DOHH2 (cell line): ENCODE results near the gene DAPK2.

Experiments used
- H3F3A ChIP-seq: fragments of 200-600 bp; sonication (generic), shearing (Covaris generic); 2 replicates; pipeline ENCODE4 v1.6.0; 2016; ENCODE audit warnings: antibody characterized with exemption, mild to moderate bottlenecking; ENCODE audit not compliant: control insufficient read depth, insufficient read depth
- H3K27ac ChIP-seq: fragments of 200-600 bp; sonication (generic); 2 replicates; pipeline ENCODE4 v1.5.1; 2014; ENCODE audit warnings: low read depth, mild to moderate bottlenecking, low read length, moderate library complexity
- H3K27me3 ChIP-seq: fragments of 200-600 bp; sonication (generic); 2 replicates; pipeline ENCODE4 v1.6.1; 2014; ENCODE audit warnings: mild to moderate bottlenecking, low read length, mixed read lengths; ENCODE audit not compliant: control insufficient read depth
- H3K36me3 ChIP-seq: fragments of 200-600 bp; sonication (generic); 2 replicates; pipeline ENCODE4 v1.6.1; 2014; ENCODE audit warnings: mild to moderate bottlenecking, low read length, moderate library complexity, mixed read lengths; ENCODE audit not compliant: control insufficient read depth
- H3K4me1 ChIP-seq: fragments of 200-600 bp; sonication (generic); 2 replicates; pipeline ENCODE4 v1.6.1; 2014; ENCODE audit warnings: mild to moderate bottlenecking, low read length, mixed read lengths; ENCODE audit not compliant: control insufficient read depth
- H3K4me2 ChIP-seq: fragments of 200-600 bp; sonication (generic); 2 replicates; pipeline ENCODE4 v1.6.0; 2014; ENCODE audit warnings: mild to moderate bottlenecking, low read length, moderate library complexity
- H3K4me3 ChIP-seq: fragments of 200-600 bp; sonication (generic); 2 replicates; pipeline ENCODE4 v1.5.1; 2014; ENCODE audit warnings: mild to moderate bottlenecking, low read length, mixed read lengths
- H3K79me2 ChIP-seq: fragments of 200-600 bp; sonication (generic); 2 replicates; pipeline ENCODE4 v1.6.1; 2014; ENCODE audit warnings: mild to moderate bottlenecking, low read length, mixed read lengths; ENCODE audit not compliant: control insufficient read depth
- H3K9me2 ChIP-seq: fragments of 200-600 bp; sonication (generic); replicated peaks from 2 replicates; pipeline ENCODE4 v1.6.1; 2014; ENCODE audit warnings: mild to moderate bottlenecking, low read length, mixed read lengths; ENCODE audit not compliant: control insufficient read depth
- H3K9me3 ChIP-seq: fragments of 200-600 bp; sonication (generic); 2 replicates; pipeline ENCODE4 v1.6.1; 2014; ENCODE audit warnings: antibody characterized with exemption, low read length, mixed read lengths; ENCODE audit not compliant: control insufficient read depth, insufficient read depth
- H4K20me1 ChIP-seq: fragments of 200-600 bp; sonication (generic); 2 replicates; pipeline ENCODE4 v1.6.0; 2014; ENCODE audit warnings: low read depth, mild to moderate bottlenecking, antibody characterized with exemption, low read length, moderate library complexity; ENCODE audit not compliant: control insufficient read depth, insufficient read depth
- CTCF ChIP-seq: fragments of 200-600 bp; sonication (generic); IDR thresholded peaks from one replicate; pipeline ENCODE4 v1.5.1; 2014; ENCODE audit warnings: antibody characterized with exemption, mild to moderate bottlenecking, low read depth, low read length; ENCODE audit not compliant: poor library complexity, severe bottlenecking
- EZH2phosphoT487 ChIP-seq: fragments of 200-600 bp; sonication (generic); IDR thresholded peaks from 2 replicates; pipeline ENCODE4 v1.6.1; 2017; ENCODE audit warnings: borderline replicate concordance, mild to moderate bottlenecking, antibody characterized with exemption, low read length, moderate library complexity, mixed read lengths

The DAPK2 gene

GRCh38 chr15:63946524-63947065 lies 99.7 kb downstream of the DAPK2 start:
- H3K9me2 ChIP-seq = no peaks in the 10 kb centered on the region
- no peak overlapping the region for H3K27ac ChIP-seq
- no peak overlapping the region for H3K4me2 ChIP-seq
- no peak for TF ChIP-seq CTCF
- H4K20me1 ChIP-seq = no peaks in the 10 kb centered on the region
- no peaks in the 10 kb centered on the region for H3K79me2 ChIP-seq
- no peak overlapping the region for H3K4me3 ChIP-seq
- H3K4me1 ChIP-seq = peaks cover 4% of the 10 kb centered on the region; the same call in 1 of the 2 replicates
- no peaks in the 10 kb centered on the region for H3F3A ChIP-seq
- no peaks in the 10 kb centered on the region for H3K9me3 ChIP-seq
- H3K27me3 ChIP-seq = no peaks in the 10 kb centered on the region
- no peaks in the 10 kb centered on the region for H3K36me3 ChIP-seq

- Histone ChIP-seq H3K36me3 (no peaks in the 10 kb centered on the region), H3K4me1 (peaks cover 4% of the 10 kb centered on the region; the same call in 1 of the 2 replicates), H3K79me2 (no peaks in the 10 kb centered on the region), H3K9me2 (no peaks in the 10 kb centered on the region), H3K9me3 (no peaks in the 10 kb centered on the region), H3K4me3 (no peak overlapping the region), H3F3A (no peaks in the 10 kb centered on the region), H4K20me1 (no peaks in the 10 kb centered on the region), H3K4me2 (no peak overlapping the region), H3K27me3 (no peaks in the 10 kb centered on the region), H3K27ac (no peak overlapping the region)
- TF ChIP-seq EZH2phosphoT487 = no peak
- TF ChIP-seq CTCF = no peak
These were observed 100.4 kb downstream of the DAPK2 start for GRCh38 chr15:63945838-63946298.

GRCh38 chr15:63945007-63945788 lies 101.1 kb downstream of the DAPK2 start:
- Histone ChIP-seq H3K9me2 (no peaks in the 10 kb centered on the region), H3K4me2 (no peak overlapping the region), H3F3A (no peaks in the 10 kb centered on the region), H3K36me3 (no peaks in the 10 kb centered on the region), H3K27me3 (no peaks in the 10 kb centered on the region), H3K79me2 (no peaks in the 10 kb centered on the region), H3K9me3 (no peaks in the 10 kb centered on the region), H4K20me1 (no peaks in the 10 kb centered on the region), H3K4me3 (no peak overlapping the region), H3K27ac (no peak overlapping the region), H3K4me1 (peaks cover 4% of the 10 kb centered on the region; the same call in 1 of the 2 replicates)
- TF ChIP-seq CTCF (peak; percentile 97), EZH2phosphoT487 (no peak)
